HG03196 (cell line): ENCODE measurements around the gene ANKS1B.
"Not testable (repeated sequence)": the region's sequence is repeated elsewhere in the genome, so short reads cannot be mapped to it uniquely, and the experiment has no call there.

ENCODE experiments used
- ATAC-seq: cut with Tn5 transposase; IDR thresholded peaks from one replicate; pipeline ENCODE4 v1.9.1; 2021; ENCODE audit not compliant: unreplicated experiment

Gene ANKS1B

DNA sequence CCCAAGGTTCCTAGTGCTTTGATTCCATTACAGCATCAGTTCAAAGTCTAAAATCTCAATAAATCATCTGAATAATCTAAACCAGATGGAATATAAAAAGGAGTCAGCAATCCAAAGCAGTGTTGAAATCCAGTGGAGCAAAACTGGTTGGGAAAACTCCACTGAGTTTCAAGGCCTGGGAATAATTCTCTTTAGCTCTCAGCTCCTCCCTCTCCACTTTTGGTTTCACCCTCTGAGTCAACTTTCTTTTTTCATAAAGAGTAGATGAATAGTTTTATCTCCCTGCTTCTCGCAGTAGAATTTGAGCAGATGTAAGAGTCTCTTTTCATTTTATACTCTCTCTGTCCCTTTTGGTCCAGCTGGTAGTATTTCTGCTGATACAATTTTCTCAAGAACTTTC, 1001.1 kb downstream of the ANKS1B start:
- no peak for ATAC-seq

DNA sequence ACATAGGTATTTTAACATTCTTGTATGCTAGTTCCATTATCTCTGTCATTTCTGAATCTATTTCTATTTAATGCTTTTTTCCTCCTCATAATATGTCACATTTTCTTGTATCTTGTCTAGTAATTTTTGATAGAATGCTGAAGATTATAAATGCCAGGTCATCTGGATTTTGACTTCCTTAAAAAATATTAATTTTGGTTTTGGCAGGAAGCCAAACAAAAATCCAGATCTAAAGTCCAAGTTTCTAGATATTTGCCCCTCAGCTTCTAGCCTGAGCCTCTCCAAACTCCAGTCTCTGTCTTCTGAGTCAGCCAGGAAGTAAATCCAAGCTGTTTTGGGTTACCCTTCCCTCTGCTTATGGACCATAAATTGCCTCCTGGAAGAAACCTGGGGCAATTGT, 1004.2 kb downstream of the ANKS1B start:
- no peak for ATAC-seq

DNA sequence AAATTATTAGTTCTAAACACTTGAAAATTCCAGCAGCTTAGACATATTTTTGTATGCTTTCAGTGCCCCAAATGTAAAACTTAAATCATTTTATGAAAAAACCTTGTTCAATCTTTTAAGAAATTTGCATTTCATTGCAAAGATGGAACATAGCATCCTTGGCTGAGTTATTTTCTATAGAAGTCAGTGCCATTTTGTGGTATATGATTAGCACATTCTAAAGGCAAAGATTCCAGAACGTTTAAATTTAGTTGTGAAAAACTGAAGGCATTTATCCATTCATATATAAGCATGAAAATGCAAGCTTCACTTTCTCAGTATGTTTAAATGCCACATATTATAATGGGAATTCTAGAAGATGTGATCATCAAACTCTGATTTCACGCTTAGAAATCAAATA, 1007.5 kb downstream of the ANKS1B start:
- no peak for ATAC-seq

DNA sequence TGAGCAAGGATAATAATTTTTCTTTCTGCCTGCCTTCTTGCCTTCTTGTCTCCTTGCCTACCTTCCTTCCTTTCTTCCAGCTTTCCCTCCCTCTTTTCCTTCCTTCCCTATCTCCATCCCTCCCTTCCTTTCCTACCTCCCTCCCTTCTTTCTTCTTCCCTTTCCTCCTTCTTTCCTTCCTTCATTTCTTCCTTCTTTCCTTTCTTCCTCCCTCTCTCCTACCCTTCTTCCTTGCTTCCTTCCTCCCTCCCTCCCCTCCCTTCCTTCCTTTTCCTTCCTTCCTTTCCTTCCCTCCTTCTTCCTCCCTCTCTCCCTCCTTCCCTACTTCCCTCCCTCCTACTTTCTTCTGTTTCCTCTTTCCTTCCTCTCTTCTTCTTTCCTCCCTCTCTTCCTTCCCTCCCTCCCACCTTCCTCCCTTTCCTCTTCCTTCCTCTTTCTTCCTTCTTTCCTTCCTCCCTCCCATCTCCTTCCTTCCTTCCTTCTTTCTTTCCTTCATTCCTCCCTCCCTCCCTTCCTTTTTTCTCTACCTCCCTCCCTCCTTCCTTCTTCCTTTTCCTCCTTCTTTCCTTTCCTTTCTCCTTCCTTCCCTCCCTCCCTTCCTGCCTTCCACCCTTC, 1009.9 kb downstream of the ANKS1B start:
- no peak for ATAC-seq

DNA sequence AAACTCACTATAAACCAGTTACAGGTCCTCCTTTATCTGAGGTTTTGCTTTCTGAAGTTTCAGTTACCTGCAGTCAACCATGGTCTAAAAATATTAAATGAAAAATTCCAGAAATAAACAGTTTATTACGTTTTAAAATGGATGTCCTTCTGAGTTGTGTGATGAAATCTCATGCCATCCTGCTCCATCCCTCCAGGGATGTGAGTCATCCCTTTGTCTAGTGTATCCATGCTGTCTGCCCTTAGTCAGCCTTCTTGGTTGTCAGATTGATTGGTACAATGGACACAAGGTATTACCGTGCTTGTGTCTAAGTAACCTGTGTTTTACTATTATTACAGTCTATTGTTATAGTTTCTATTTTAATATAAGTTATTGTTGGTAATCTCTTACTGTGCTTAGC, 1011.3 kb downstream of the ANKS1B start:
- no peak for ATAC-seq

DNA sequence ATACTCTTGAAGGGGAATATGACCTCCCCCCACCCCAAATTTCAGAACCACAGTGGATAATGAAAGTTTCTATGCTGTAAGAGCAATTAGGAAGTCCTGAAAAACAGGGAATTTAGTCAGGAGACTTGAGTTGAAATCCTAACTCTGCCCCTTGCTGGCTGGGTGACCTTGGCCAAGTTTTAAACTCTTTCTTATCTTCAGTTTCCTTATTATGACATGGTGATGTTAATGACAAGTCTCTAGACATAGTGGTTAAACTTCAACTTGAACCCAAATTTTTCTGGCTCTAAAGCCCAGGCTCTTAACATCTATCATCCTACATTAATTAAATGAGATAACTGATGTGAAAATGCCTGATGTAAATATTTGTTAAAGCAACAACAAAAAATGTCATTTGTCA, 1013.8 kb downstream of the ANKS1B start:
- ATAC-seq: no peak

DNA sequence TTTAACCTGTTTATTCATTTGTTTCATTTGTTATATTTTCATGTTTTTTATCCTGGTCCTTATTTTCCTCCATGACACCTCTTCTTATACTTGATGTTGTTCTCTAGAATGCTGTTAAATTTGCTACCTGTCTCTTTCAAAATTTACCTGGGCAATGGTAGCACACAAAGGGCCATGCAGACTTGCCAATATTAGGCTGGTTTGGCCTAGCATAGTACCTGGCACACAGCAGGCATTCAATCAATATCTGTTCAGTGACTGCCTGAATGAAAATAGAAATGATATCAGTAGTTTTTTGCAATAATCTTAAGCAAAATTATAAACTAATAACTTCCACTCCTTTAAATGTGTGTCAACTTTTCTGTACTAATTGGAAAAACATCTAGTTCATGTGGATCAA, 1014.5 kb downstream of the ANKS1B start:
- ATAC-seq: no peak

DNA sequence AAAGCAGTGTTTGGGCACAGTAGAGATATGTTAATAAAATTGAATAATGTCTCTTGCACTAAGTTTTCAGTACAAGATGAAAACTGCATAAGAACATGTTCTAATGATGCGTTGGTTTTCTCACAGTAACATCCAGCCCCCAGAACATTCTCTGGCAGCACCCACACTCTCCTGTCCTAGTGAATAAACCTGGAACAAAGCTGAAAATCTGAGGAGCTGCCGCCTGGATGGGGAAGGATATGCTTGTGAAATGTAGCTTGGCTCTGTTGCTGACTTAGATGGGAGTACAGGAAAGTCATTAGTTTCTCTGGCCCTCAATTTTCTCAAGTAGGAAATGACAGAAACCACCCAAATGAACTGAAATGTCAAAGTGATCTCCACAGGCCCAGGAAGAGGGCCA, 1015.8 kb downstream of the ANKS1B start:
- ATAC-seq: no peak

DNA sequence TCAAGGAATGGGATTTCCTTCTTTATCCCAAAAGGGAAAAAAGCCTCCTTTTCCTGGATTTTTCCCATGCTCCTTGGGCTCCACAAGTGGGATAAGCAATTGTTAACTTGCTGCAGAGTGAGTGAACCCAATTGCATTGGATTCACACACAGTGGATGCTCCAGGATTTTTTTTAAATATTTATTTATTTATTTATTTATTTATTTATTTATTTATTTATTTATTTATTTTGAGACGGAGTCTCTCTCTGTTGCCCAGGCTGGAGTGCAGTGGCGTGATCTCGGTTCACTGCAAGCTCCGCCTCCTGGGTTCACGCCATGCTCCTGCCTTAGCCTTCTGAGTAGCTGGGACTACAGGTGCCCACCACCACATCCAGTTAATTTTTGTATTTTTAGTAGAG, 1027.6 kb downstream of the ANKS1B start:
- not testable (repeated sequence) for ATAC-seq

DNA sequence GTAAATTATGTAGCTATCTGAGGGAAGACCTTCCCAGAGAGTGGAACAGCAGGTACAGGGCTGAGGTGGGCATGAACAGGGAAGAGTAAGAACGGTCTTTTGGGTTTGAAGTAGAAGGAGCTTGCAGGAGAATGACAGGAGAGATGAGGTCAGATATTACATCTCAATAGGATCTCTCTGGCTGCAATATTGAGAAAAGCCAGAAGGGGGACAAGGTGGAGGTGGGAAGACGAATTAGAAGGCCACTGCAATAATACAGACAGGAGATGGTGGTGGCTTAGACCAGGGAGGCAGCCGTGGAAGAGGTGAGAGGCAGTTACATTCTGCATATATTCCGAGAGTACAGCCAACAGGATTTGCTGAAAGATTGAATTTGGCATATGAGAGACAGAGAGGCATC, 1029.5 kb downstream of the ANKS1B start:
- peak; percentile 79 for ATAC-seq

DNA sequence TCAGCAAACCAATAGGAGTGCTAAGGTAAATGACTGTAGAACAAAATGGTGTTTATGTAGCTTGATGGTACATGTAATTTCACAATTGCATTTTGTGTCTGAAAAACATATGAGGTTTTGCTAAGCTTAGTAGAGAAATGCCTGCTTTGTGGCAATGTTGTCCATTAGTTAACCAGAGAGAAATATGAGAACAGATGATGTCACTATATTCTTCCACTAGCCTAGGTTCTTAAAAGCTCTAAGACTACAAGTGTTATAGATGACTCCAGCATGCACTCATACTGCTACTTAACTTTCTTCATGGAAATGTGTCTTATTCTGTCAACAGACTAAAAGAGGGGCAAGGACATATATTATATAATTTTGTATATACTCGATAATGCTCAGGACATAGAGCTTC, 1030.2 kb downstream of the ANKS1B start:
- no peak for ATAC-seq

DNA sequence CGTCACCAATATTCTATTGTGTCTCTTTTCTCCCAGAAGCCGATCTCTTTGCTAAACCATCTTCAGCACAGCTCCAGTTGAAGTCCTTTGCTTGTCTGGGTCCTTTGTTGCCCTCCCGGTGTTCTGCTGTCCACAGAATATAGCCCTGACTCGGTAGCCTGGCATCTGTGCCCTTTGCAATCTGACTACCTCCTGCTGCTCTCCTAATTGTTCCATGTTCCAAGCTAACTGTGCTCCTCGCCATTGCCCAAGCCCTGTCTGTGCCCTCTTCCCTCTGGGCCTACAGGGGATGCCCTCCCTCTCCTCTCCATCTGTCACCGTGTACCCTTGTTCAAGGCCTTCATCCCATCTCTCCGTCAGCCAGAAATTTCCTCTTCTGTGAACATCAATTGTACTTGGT, 1033.3 kb downstream of the ANKS1B start:
- ATAC-seq: no peak

DNA sequence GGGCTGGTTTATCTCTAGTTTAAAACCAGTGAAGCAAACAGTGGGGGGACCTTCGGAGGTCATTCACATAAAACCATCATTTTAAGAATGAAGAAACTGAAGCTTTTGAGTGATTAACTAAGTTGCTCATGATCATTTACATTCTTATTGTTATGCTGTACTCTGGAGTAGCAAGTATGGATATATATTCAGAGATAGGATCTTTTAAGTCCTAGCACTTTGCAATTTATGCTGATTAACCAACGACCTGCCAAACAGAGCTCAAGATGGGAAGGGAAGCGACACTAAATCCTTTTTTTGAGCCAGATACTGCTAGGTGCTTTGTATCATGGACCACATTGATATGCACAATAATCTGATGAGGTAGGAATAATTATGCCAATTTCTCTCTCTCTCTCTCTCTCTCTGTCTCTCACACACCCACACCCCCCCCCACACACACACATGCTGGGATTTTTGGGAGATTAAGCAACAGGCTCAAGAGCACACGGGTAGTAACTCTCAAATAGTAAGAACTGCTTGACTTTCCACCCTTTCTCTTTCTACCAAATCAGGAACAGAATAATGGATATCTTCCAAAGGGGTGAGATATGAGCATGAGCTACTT, 1036.3 kb downstream of the ANKS1B start:
- no peak for ATAC-seq

DNA sequence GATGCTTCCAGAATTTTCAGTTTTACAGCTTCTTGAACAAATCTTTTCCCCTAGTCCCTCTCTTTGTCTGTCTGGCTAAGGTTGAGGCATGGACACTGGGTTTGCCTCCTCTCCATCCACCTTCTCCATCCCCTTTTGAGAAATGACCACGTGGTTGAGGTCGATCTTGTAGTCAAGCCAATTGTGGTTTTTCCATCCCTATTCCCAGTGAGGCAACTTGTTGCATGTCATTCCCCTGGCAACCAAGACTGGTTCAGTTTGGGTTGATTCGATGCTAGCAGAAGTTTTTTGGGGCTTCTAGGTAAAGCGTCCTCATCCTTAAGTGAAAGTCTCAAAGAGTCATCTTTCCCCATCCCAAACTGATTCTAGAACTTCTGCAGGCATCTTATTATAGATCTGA, 1038.9 kb downstream of the ANKS1B start:
- ATAC-seq: no peak

DNA sequence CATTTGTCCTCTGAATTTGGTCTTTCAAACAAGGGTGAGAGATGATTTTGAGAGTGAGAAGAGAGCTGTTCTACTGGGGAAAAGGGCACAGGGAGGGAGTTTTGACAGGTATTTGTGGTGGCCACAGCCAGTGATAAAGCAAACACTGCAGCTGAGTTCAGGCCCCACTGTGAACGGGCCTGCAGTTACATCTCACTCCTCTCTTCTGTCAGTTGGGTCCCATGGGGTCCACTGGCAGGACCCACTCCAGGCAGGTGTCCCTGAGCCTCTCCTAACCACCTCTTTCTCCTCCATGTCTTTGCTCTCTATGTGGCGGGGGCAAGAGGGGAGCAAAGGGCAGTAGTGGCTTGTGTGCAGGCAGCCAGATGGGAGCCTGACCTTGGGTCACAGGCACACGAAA, 1044.8 kb downstream of the ANKS1B start:
- ATAC-seq: no peak

DNA sequence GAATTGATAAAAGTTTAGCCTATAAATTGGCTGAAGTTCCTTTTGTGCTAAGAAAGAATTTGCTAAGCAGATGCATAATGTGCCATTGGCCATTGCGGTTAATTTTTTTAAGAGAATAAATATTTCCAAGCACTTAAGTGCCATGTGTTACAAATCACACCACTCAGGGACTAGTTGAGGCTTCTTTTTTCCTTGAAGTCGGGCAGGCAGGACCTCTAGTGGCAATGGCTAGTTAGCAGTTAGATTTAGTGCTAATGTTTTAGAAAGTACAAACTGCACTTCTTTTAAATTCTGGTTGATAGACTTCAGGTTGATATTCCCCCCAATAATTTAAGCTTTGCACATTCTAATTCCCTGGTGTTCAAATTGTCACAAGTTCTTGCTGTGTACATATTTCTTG, 1045.4 kb downstream of the ANKS1B start:
- ATAC-seq: no peak

DNA sequence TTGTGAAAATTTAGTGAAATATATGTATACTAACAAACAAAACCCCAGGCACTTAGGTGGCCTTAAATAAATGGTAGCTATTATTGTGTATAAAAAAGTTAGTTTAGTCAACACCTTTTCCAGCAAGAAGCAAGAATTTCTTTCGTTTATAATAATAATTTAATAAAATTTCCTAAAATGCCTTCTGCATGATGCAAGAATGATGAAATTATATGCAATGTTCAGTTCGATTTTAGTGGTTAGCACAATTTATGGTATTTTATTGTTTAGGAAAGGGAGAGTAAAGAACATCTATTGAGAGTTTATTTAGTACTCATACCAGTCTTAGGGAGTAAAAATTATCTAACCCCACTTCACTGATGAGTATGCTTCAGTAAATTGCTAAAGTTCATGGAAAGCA, 1048.9 kb downstream of the ANKS1B start:
- ATAC-seq: no peak

DNA sequence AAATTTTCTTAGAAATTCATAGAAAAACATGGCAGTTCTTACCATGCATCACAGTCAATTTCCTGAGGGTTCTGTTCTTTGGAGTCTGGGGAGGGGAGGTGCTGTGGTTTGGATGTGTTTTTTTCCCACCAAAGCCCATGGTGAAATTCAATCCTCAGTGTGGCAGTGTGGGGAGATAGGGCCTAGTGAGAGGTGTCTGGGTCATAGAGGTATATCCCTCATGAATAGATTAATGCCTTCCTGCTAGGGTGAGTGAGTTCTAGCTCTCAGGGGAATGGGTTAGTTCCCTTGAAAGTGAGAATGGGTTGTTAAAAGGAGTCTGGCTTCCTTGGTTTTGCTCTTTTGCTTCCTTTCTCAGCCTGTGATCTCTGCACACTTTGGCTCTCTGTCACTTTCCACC, 1061.9 kb downstream of the ANKS1B start:
- ATAC-seq: no peak

DNA sequence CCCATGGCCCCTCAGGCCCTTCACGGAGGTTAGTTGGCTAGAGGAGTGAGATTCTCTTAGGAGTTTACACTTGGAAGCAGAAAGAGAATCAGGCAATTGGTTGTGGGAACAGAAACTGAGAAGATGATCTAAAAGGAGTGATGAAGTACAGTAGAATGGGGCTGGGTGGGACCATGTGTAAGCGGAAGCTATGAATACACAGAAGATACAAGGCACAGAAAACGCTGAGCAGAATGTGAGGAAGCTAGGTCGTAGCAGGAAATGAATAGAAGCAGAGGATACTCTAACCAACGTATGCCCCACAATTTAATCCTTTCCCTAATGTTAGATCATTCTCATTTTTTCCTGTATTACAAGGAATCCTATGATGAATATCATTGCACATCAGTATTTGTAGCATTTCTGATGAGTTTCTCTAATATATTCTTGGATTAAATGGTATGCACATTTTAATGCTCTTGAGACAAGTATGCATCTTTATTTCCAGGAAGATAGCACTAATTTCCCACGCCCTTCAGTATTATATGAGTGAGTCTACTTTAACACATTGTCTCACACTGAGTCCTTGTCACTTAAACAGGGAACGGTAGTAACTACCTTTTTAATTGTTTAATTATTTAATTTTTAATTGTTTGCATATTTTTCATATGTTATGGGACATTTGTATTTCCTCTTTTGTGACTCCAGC, 1066.4 kb downstream of the ANKS1B start:
- ATAC-seq: no peak

DNA sequence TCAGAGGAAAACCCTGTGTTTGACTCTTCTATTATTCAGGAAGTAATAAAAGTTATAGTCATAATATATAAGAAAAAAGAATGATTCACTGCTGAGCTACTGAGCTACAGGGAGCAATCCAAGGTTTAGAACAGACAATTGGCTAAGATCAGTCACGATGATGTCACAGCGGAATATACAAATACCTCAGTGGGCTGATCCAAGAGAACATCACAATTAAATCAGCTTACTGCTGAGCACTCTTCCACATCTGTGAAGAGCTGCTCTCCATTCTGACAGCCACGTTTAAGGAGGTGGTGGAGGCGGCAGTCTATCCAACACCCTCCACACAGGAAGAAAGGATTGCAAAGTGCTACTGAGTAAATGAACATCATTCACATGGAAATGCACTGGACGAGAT, 1068.6 kb downstream of the ANKS1B start:
- no peak for ATAC-seq

DNA sequence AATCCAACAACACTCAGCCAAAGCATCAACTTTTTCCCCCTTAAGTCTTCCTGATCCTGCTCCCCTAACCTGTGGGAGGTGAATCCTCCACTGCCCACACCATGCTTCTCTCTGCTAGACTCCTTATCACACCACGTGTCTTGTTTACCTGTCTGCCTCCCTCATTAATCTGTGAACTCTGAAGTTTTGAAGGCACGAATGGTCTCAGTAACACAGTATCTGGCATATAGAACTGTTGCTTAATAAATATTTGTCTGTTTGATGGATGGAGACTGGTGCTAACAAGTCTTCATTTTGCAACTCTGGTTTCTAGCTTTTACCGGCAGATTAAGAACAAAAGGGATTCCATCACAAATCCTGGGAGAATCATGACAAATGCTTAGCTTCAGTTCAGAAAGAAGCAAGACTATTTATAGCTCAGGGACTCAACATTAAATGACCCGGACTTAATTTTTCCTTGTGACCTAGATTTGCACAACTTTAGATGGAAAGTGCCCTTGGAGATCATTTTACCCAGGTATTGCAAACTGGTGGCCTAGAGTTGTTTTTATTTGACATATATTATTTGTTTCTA, 1072.2 kb downstream of the ANKS1B start:
- no peak for ATAC-seq

DNA sequence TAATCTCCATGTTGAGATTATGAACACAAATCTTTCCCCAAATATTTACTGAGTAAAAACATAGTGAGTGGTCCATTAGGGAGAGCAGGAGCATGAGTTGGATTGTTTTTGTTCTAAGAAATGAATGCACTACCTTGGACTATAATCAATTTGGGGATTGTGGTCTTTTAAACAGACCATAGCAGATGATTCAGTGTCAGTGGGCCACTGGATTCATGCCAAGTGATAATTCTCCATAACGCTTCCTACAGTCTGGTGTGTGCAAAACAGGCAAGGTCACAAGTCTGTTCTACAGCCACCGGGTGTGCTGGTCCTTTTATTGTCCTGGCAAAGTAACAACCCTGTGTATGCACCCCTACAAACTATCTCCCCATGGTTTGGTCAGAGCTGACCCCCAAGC, 1073.3 kb downstream of the ANKS1B start:
- ATAC-seq: no peak
